Common myeloid progenitor, CD34-positive (primary cell): ENCODE data around the gene CASKIN1.
A peak's percentile ranks its signal among the peaks of the same experiment; 100 is the strongest.
"Not testable (repeated sequence)": the region's sequence is repeated elsewhere in the genome, so short reads cannot be mapped to it uniquely, and the experiment has no call there.

ENCODE experiments used
- CTCF ChIA-PET: fragments of 350-600 bp; sonication (Branson Sonifier 250); formaldehyde crosslinking; loops from one replicate; lab custom pipeline; 2021; ENCODE audit warnings: antibody characterized with exemption; lab: Charles Lee
- POLR2A ChIA-PET: fragments of 350-600 bp; sonication (Branson Sonifier 250); formaldehyde crosslinking; loops from one replicate; lab custom pipeline; 2021; ENCODE audit warnings: antibody characterized with exemption; lab: Charles Lee
- DNase-seq, 3 donors: peaks; one replicate each; pipeline versions ENCODE4 v3.0.0 to v3.0.0-alpha.2; 2013
- H3K27ac ChIP-seq, 2 experiments: 1 replicate in 1 of 2; 2 replicates in 1 of 2; pipeline ENCODE4 v1.7.0; 2013; ENCODE audit warnings: inconsistent platforms in 2 of 2, low read length in 2 of 2, mild to moderate bottlenecking in 2 of 2, low read depth in 1 of 2, moderate library complexity in 1 of 2; ENCODE audit not compliant: severe bottlenecking in 2 of 2, insufficient read depth in 1 of 2, poor library complexity in 1 of 2
- H3K27me3 ChIP-seq, 5 experiments: replicated peaks in 2 of 5; 1 replicate in 3 of 5; 2 replicates in 2 of 5; pipeline versions ENCODE4 v1.6.1 to v1.7.0; 2013; ENCODE audit warnings: low read length in 4 of 5, mild to moderate bottlenecking in 2 of 5, moderate library complexity in 2 of 5, inconsistent platforms in 1 of 5; ENCODE audit not compliant: insufficient read depth in 5 of 5, control insufficient read depth in 4 of 5
- H3K36me3 ChIP-seq, 4 experiments: 1 replicate in 2 of 4; 2 replicates in 2 of 4; pipeline versions ENCODE4 v1.6.1 to v1.7.0; 2013; ENCODE audit warnings: low read length in 3 of 4, control low read depth in 1 of 4, mild to moderate bottlenecking in 1 of 4; ENCODE audit not compliant: control insufficient read depth in 4 of 4, insufficient read depth in 4 of 4
- H3K4me1 ChIP-seq, 4 experiments: 1 replicate in 3 of 4; 2 replicates in 1 of 4; pipeline versions ENCODE4 v1.6.1 to v1.7.1; 2013; ENCODE audit warnings: low read length in 3 of 4, mild to moderate bottlenecking in 3 of 4, control low read depth in 1 of 4, inconsistent platforms in 1 of 4, moderate library complexity in 1 of 4; ENCODE audit not compliant: control insufficient read depth in 4 of 4, insufficient read depth in 4 of 4; ENCODE audit errors: control extremely low read depth in 1 of 4
- H3K4me3 ChIP-seq, 7 experiments: 1 replicate in 4 of 7; 2 replicates in 3 of 7; pipeline versions ENCODE4 v1.5.1 to v1.7.0; 2013; ENCODE audit warnings: mild to moderate bottlenecking in 7 of 7, low read length in 6 of 7, moderate library complexity in 6 of 7, inconsistent platforms in 2 of 7, low read depth in 2 of 7, control low read depth in 1 of 7; ENCODE audit not compliant: insufficient read depth in 4 of 7, control insufficient read depth in 1 of 7; ENCODE audit errors: extremely low read depth in 1 of 7
- H3K9me3 ChIP-seq, 5 experiments: 1 replicate in 4 of 5; 2 replicates in 1 of 5; pipeline versions ENCODE4 v1.6.1 to v1.7.1; 2013; ENCODE audit warnings: low read length in 4 of 5, mild to moderate bottlenecking in 2 of 5, inconsistent platforms in 1 of 5, low read depth in 1 of 5, moderate library complexity in 1 of 5; ENCODE audit not compliant: control insufficient read depth in 4 of 5, insufficient read depth in 2 of 5; ENCODE audit errors: control extremely low read depth in 1 of 5
- WGBS: methylation state at CpG from one replicate; pipeline ENCODE4 v1.1.5; 2013; ENCODE audit not compliant: insufficient coverage; 5-methylcytosine and 5-hydroxymethylcytosine counted together

The CASKIN1 gene

DNA sequence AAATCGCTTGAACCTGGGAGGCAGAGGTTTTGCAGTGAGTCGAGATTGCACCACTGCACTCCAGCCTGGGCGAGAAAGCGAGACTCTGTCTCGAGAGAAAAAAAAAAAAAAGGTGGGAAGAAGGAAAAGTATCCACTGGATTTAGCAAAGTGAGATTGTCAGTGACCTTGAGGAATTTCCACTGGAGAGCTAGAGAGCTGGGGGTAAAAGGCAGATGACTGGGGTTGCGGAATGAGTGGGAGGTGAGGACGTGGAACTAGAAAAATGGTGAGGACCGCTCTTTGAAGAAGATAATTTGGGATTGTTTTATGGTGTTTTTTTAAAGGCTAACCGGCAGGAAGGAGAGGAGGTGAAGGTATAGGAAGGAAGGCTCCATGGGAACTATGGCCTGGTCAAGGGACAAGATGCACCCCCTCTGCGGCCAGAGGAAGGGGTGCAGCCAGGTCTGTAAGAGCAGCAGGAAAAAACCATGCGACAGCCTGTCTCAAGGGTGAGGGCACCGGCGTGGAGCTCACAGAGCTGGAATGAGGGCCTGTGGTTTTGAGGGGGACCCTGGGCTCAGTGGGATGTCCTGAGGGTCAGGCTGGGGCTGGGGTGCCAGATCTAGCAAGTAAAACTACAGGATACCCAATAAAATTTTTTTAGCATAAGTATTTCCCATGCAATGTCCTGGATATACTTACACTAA is 8.2 kb upstream of the CASKIN1 start:
- DNase-seq, result no peak
- POLR2A ChIA-PET, result interaction anchor here (0.7 to 1.8 kb wide), 4 partner anchors 10 to 239 kb away, joined by 3 to 5 read pairs (median 3); partner anchors contain the start of genes PGP and TRAF7
- peaks cover 6 to 30% (median 26%) of the 10 kb centered on the region in 4 experiments for H3K36me3 ChIP-seq
- peaks cover 0 to 5% (median under 1%) of the 10 kb centered on the region in 5 experiments for H3K27me3 ChIP-seq
- no peaks in the 10 kb centered on the region for H3K9me3 ChIP-seq
- CTCF ChIA-PET, result interaction anchor here (0.7 to 1.8 kb wide), 3 partner anchors 10 to 51 kb away, joined by 3 to 6 read pairs (median 3); no protein-coding TSS in a partner anchor
- peaks cover 0 to 21% (median 14%) of the 10 kb centered on the region in 4 experiments for H3K4me1 ChIP-seq
- H3K27ac ChIP-seq, result peak overlapping the region; percentile 66 to 91
- peak overlapping the region in 6 of 7 experiments; percentile 84 to 99 (median 92) for H3K4me3 ChIP-seq
- WGBS, result 93% methylated on average over 13 of the region's 13 CpGs

GRCh38 chr16:2203119-2203688 is 6.8 kb upstream of the CASKIN1 start:
- H3K36me3 ChIP-seq, result peaks cover 6 to 16% (median 16%) of the 10 kb centered on the region in 4 experiments
- CTCF ChIA-PET, result interaction anchor here (0.9 to 1.8 kb wide), 3 partner anchors 9 to 192 kb away, joined by 3 to 6 read pairs (median 4); partner anchors contain the start of gene ECI1
- whole genome bisulfite sequencing, result 100% methylated on average over 3 of the region's 8 CpGs
- DNase-seq, POLR2A ChIA-PET, H3K9me3 ChIP-seq, H3K4me3 ChIP-seq, H3K27ac ChIP-seq: not testable (repeated sequence)
- peaks cover 0 to 21% (median 14%) of the 10 kb centered on the region in 4 experiments for H3K4me1 ChIP-seq
- H3K27me3 ChIP-seq, result peaks cover 0 to 15% (median 11%) of the 10 kb centered on the region in 5 experiments

DNA sequence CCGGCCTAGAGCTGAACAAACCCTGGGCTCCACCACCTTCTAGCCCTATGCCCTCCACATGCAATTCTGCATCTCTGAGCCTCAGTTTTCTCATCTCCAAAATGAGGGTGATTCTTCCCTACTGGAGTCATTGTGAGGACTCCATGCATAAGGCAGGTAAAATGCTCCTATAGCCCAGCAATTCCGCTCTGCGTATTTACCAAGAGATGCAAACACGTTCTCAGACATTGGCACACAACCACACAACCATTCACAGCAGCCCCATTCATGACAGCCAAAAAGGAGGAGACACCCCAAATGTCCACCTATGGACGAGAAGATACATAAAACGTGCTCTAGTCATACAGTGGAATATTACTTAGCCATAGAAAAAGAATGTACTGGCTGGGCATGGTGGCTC is 3.9 kb upstream of the CASKIN1 start:
- Histone ChIP-seq H3K36me3 (no peaks in the 10 kb centered on the region), H3K27me3 (peaks cover 8 to 39% (median 22%) of the 10 kb centered on the region in 5 experiments), H3K9me3 (no peaks in the 10 kb centered on the region), H3K4me3 (no peak overlapping the region), H3K27ac (no peak overlapping the region), H3K4me1 (peaks cover 0 to 16% (median 12%) of the 10 kb centered on the region in 4 experiments)
- WGBS, result 90% methylated on average over 2 of the region's 6 CpGs
- CTCF ChIA-PET, result no interaction called here
- POLR2A ChIA-PET, result no interaction called here
- no peak for DNase-seq

DNA sequence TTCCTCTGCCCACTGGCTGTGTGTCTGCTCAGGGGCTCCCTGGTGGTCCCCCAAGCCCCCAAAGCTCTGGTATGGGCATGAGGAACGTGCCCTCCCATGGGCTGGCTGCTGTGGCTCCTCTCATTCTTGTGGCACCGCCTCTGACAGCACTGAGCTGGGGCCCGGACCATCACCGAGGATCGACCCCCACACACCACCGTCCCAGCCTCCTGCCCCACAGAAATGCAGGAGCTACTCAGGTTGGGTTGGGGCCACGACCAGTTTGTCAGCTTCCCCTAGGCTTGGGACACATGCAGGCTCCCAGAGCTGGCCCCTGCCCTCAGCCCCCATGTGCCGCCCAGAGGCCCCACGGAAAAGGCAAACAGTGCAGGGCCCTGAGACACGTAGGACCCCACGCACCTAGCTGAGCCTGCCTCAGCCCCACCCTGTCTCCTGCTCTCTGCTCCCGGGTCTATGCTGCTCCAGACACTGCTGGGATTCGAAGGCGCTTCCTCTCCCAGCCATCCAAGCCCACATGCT is 3.3 kb upstream of the CASKIN1 start:
- no peaks in the 10 kb centered on the region for H3K9me3 ChIP-seq
- no peak for DNase-seq
- ChIA-PET POLR2A (no interaction called here), CTCF (no interaction called here)
- no peak overlapping the region for H3K27ac ChIP-seq
- peaks cover 8 to 46% (median 26%) of the 10 kb centered on the region in 5 experiments for H3K27me3 ChIP-seq
- no peak overlapping the region for H3K4me3 ChIP-seq
- H3K4me1 ChIP-seq, result peaks cover 0 to 18% (median 14%) of the 10 kb centered on the region in 4 experiments
- 84% methylated on average over 7 of the region's 14 CpGs for WGBS
- no peaks in the 10 kb centered on the region for H3K36me3 ChIP-seq

DNA sequence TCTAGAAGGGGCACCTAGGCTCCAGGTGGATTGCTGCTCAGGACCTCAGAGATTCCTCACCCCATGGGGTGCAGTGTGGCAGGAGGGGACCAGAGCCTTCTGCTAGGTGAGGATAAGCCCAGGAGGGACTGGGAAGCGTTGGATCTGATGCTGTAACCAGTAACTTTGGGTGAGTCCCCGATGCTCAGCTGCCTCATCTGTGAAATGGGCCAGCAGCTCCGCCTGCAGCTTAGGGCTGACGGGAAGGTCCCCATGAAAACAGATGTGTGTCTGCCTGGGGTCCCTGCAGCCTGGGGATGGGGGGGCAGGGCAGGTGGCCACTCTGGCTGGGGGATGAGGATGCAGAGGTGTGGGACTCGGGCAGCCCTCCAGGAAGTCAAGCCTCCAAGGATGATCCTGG is 2.7 kb upstream of the CASKIN1 start:
- POLR2A ChIA-PET, result no interaction called here
- Histone ChIP-seq H3K36me3 (no peaks in the 10 kb centered on the region), H3K4me3 (no peak overlapping the region), H3K9me3 (no peaks in the 10 kb centered on the region), H3K27ac (no peak overlapping the region), H3K27me3 (peaks cover 8 to 52% (median 26%) of the 10 kb centered on the region in 5 experiments), H3K4me1 (peaks cover 0 to 16% (median 11%) of the 10 kb centered on the region in 4 experiments)
- CTCF ChIA-PET, result no interaction called here
- 94% methylated on average over 4 of the region's 5 CpGs for WGBS
- DNase-seq, result no peak

GRCh38 chr16:2198283-2198682 is 1.9 kb upstream of the CASKIN1 start:
- H3K4me1 ChIP-seq, result peaks cover 0 to 16% (median 11%) of the 10 kb centered on the region in 4 experiments
- POLR2A ChIA-PET, result no interaction called here

More at GRCh38 chr16:2198283-2198682, 1.9 kb upstream of the CASKIN1 start:
- Histone ChIP-seq H3K4me3 (no peak overlapping the region), H3K9me3 (no peaks in the 10 kb centered on the region), H3K27me3 (peaks cover 8 to 60% (median 28%) of the 10 kb centered on the region in 5 experiments), H3K27ac (no peak overlapping the region), H3K36me3 (no peaks in the 10 kb centered on the region)
- no peak for DNase-seq
- 100% methylated on average over 2 of the region's 4 CpGs for WGBS
- CTCF ChIA-PET, result no interaction called here
